GM21786 (cell line): Measurements from ENCODE around the gene FLRT3.
A peak's percentile ranks its signal among the peaks of the same experiment; 100 is the strongest.

Experiments
- ATAC-seq: cut with Tn5 transposase; IDR thresholded peaks from one replicate; pipeline ENCODE4 v1.9.1; 2021; ENCODE audit not compliant: unreplicated experiment

FLRT3 gene

GRCh38 chr20:14337400-14338171, at the start of gene FLRT3:
TSS of gene FLRT3 (minus strand) at chr20:14337612. CDS start at chr20:14327506, 10,106 bp downstream.
- ATAC-seq, result peak; percentile 99

GRCh38 chr20:14386726-14387125, 49.3 kb upstream of the FLRT3 start:
- ATAC-seq, result no peak

GRCh38 chr20:14385176-14385740, 47.8 kb upstream of the FLRT3 start:
- ATAC-seq, result no peak

- no peak for ATAC-seq
Observed at GRCh38 chr20:14384416-14385175, 47.2 kb upstream of the FLRT3 start.

- ATAC-seq, result no peak
Observed at GRCh38 chr20:14383335-14383734, 45.9 kb upstream of the FLRT3 start.

GRCh38 chr20:14378326-14378725, 40.9 kb upstream of the FLRT3 start:
- no peak for ATAC-seq

GRCh38 chr20:14375416-14375985, 38.1 kb upstream of the FLRT3 start:
- ATAC-seq, result no peak

GRCh38 chr20:14374196-14374595, 36.8 kb upstream of the FLRT3 start:
- no peak for ATAC-seq

- no peak for ATAC-seq
Observed at GRCh38 chr20:14361509-14362345, 24.3 kb upstream of the FLRT3 start.

GRCh38 chr20:14360416-14360815, 23.0 kb upstream of the FLRT3 start:
- ATAC-seq, result no peak

- no peak for ATAC-seq
Observed at GRCh38 chr20:14355791-14356190, 18.4 kb upstream of the FLRT3 start.

- no peak for ATAC-seq
Observed at GRCh38 chr20:14344746-14345145, 7.3 kb upstream of the FLRT3 start.

- ATAC-seq, result no peak
Observed at GRCh38 chr20:14343491-14344065, 6.2 kb upstream of the FLRT3 start.

- no peak for ATAC-seq
Observed at GRCh38 chr20:14342918-14343317, 5.5 kb upstream of the FLRT3 start.

GRCh38 chr20:14341801-14342200, 4.4 kb upstream of the FLRT3 start:
- no peak for ATAC-seq

GRCh38 chr20:14336686-14337085, 726 bp downstream of the FLRT3 start:
- no peak for ATAC-seq

GRCh38 chr20:14335052-14335451, 2.4 kb downstream of the FLRT3 start:
- no peak for ATAC-seq

- ATAC-seq, result no peak
Observed at GRCh38 chr20:14334306-14334930, 3.0 kb downstream of the FLRT3 start.

- ATAC-seq, result no peak
Observed at GRCh38 chr20:14333721-14334120, 3.7 kb downstream of the FLRT3 start.

- no peak for ATAC-seq
Observed at GRCh38 chr20:14332866-14333265, 4.5 kb downstream of the FLRT3 start.
